Measurements from ENCODE around the gene GABRB2. TPM values are rescaled to one million over a fixed set of nuclear protein-coding genes. Genes with fewer than 3 reads are reported as not detected.

The GABRB2 gene
- total RNA-seq, 1 experiment from 2014 or later: not detected

DNA sequence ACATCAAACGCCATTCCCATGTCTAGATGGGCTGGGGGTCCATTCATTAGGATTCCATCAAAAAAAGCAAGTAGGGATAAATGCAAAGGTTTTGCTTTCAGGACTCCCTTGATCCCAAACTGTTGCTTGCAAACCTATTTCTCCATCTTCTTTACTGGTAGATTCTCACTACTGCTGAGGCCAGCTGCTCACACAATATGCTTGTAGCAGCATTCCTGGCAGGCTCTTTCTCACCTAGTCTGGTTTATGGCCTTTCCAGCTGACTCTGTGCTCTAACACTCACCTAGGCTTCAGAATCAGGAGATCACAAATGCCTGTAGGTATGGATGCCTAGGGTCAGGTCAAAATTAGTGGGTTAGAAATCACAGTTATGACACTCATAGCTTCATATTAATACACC is 274.7 kb downstream of the GABRB2 start:
- intact Hi-C loops (cut with micrococcal nuclease): no loop called here
- peaks cover 17% of the 10 kb centered on the region for H3K9me3 Mint-ChIP-seq (ENCODE audit: unreplicated experiment)
- ChIA-PET CTCF (no interaction called here), POLR2A (interaction anchor here (0.6 kb wide), 1 partner anchor 64 kb away, joined by 3 read pairs; no protein-coding TSS in a partner anchor)
- BruUV-seq (replicated peaks): no TSS peak
- no peak overlapping the region for H3K27ac Mint-ChIP-seq (ENCODE audit: low read depth, unreplicated experiment)
- H3K4me1 Mint-ChIP-seq (ENCODE audit: insufficient read depth, unreplicated experiment): no peaks in the 10 kb centered on the region
- no peaks in the 10 kb centered on the region for H3K36me3 Mint-ChIP-seq (ENCODE audit: insufficient read depth, unreplicated experiment)
- TF ChIP-seq, protein P1, sequence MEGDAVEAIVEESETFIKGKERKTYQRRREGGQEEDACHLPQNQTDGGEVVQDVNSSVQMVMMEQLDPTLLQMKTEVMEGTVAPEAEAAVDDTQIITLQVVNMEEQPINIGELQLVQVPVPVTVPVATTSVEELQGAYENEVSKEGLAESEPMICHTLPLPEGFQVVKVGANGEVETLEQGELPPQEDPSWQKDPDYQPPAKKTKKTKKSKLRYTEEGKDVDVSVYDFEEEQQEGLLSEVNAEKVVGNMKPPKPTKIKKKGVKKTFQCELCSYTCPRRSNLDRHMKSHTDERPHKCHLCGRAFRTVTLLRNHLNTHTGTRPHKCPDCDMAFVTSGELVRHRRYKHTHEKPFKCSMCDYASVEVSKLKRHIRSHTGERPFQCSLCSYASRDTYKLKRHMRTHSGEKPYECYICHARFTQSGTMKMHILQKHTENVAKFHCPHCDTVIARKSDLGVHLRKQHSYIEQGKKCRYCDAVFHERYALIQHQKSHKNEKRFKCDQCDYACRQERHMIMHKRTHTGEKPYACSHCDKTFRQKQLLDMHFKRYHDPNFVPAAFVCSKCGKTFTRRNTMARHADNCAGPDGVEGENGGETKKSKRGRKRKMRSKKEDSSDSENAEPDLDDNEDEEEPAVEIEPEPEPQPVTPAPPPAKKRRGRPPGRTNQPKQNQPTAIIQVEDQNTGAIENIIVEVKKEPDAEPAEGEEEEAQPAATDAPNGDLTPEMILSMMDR (IDR thresholded peaks at IDR 0.05; ENCODE audit: unreplicated experiment): no peak
- no peaks in the 10 kb centered on the region for H3K27me3 Mint-ChIP-seq (ENCODE audit: insufficient read depth, unreplicated experiment)
- no peak overlapping the region for H3K4me3 Mint-ChIP-seq (ENCODE audit: unreplicated experiment)
- DNase-seq (ENCODE audit: unreplicated experiment): no peak

GRCh38 chr5:161269125-161269524 is 277.4 kb downstream of the GABRB2 start:
- H3K4me1 Mint-ChIP-seq (ENCODE audit: insufficient read depth, unreplicated experiment): no peaks in the 10 kb centered on the region
- no TSS peak for BruUV-seq (replicated peaks)
- H3K4me3 Mint-ChIP-seq (ENCODE audit: unreplicated experiment): no peak overlapping the region
- H3K9me3 Mint-ChIP-seq (ENCODE audit: unreplicated experiment): peaks cover 20% of the 10 kb centered on the region
- TF ChIP-seq, protein P1 (IDR thresholded peaks at IDR 0.05; ENCODE audit: unreplicated experiment): no peak
- intact Hi-C loops (cut with micrococcal nuclease): no loop called here
- no peak overlapping the region for H3K27ac Mint-ChIP-seq (ENCODE audit: low read depth, unreplicated experiment)
- POLR2A ChIA-PET: no interaction called here
- CTCF ChIA-PET: interaction anchor here (0.7 to 1.1 kb wide), 2 partner anchors 16 to 572 kb away, joined by 3 read pairs; no protein-coding TSS in a partner anchor
- no peak for DNase-seq (ENCODE audit: unreplicated experiment)
- H3K27me3 Mint-ChIP-seq (ENCODE audit: insufficient read depth, unreplicated experiment): peaks cover 5% of the 10 kb centered on the region
- no peaks in the 10 kb centered on the region for H3K36me3 Mint-ChIP-seq (ENCODE audit: insufficient read depth, unreplicated experiment)

DNA sequence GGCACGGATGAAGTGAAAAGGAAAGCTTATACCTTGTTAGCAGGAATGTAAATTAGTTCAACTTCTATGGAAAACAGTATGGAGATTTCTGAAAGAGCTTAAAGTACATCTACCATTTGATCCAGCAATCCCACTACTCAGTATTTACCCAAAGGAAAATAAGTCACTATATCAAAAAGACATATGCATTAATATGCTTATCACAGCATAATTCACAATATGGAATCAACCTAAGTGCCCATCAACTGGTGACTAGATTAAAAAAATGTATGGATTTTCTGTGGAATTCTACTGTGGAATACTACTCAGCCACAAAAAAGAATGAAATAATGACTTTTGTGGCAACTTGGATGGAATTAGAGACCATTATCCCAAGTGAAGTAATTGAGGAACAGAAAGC is 279.6 kb downstream of the GABRB2 start:
- peaks cover 24% of the 10 kb centered on the region for H3K9me3 Mint-ChIP-seq (ENCODE audit: unreplicated experiment)
- ChIA-PET CTCF (interaction anchor here (0.6 to 1.6 kb wide), 3 partner anchors 11 to 278 kb away, joined by 3 to 4 read pairs (median 4); no protein-coding TSS in a partner anchor), POLR2A (no interaction called here)
- H3K27me3 Mint-ChIP-seq (ENCODE audit: insufficient read depth, unreplicated experiment): peaks cover 11% of the 10 kb centered on the region
- H3K27ac Mint-ChIP-seq (ENCODE audit: low read depth, unreplicated experiment): no peak overlapping the region
- no peak for DNase-seq (ENCODE audit: unreplicated experiment)
- no peaks in the 10 kb centered on the region for H3K4me1 Mint-ChIP-seq (ENCODE audit: insufficient read depth, unreplicated experiment)
- no peak overlapping the region for H3K4me3 Mint-ChIP-seq (ENCODE audit: unreplicated experiment)
- BruUV-seq (replicated peaks): no TSS peak
- intact Hi-C loops (cut with micrococcal nuclease): no loop called here
- no peaks in the 10 kb centered on the region for H3K36me3 Mint-ChIP-seq (ENCODE audit: insufficient read depth, unreplicated experiment)
- TF ChIP-seq, protein P1 (IDR thresholded peaks at IDR 0.05; ENCODE audit: unreplicated experiment): no peak

DNA sequence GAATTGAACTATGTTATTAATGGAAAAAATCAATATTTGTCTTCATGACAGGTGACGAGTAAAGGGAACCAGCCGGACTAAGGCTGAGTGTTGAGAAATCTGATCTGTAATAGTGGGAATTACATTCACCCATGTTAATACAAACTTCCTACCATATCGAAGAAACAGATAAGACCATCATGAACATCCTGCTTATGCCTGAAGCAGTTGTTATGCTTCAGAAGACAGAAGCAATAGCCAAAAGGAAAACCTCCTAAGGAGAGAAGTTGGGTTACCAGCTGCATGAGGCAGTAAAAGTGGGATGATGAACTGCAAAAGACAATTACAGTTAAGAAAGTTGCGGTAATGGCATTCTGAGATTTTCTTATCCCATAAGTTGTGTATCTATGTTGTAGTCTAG is 281.5 kb downstream of the GABRB2 start:
- Mint-ChIP-seq H3K27ac (ENCODE audit: low read depth, unreplicated experiment) (no peak overlapping the region), H3K27me3 (ENCODE audit: insufficient read depth, unreplicated experiment) (peaks cover 12% of the 10 kb centered on the region), H3K4me1 (ENCODE audit: insufficient read depth, unreplicated experiment) (no peaks in the 10 kb centered on the region), H3K9me3 (ENCODE audit: unreplicated experiment) (peaks cover 16% of the 10 kb centered on the region), H3K36me3 (ENCODE audit: insufficient read depth, unreplicated experiment) (no peaks in the 10 kb centered on the region), H3K4me3 (ENCODE audit: unreplicated experiment) (no peak overlapping the region)
- TF ChIP-seq, protein P1 (IDR thresholded peaks at IDR 0.05; ENCODE audit: unreplicated experiment): no peak
- no peak for DNase-seq (ENCODE audit: unreplicated experiment)
- ChIA-PET POLR2A (no interaction called here), CTCF (no interaction called here)
- intact Hi-C loops (cut with micrococcal nuclease): no loop called here
- BruUV-seq (replicated peaks): no TSS peak
